ENCODE data around the gene TRPV3.
"Not testable (repeated sequence)": the region's sequence is repeated elsewhere in the genome, so short reads cannot be mapped to it uniquely, and the experiment has no call there.

The TRPV3 gene

DNA sequence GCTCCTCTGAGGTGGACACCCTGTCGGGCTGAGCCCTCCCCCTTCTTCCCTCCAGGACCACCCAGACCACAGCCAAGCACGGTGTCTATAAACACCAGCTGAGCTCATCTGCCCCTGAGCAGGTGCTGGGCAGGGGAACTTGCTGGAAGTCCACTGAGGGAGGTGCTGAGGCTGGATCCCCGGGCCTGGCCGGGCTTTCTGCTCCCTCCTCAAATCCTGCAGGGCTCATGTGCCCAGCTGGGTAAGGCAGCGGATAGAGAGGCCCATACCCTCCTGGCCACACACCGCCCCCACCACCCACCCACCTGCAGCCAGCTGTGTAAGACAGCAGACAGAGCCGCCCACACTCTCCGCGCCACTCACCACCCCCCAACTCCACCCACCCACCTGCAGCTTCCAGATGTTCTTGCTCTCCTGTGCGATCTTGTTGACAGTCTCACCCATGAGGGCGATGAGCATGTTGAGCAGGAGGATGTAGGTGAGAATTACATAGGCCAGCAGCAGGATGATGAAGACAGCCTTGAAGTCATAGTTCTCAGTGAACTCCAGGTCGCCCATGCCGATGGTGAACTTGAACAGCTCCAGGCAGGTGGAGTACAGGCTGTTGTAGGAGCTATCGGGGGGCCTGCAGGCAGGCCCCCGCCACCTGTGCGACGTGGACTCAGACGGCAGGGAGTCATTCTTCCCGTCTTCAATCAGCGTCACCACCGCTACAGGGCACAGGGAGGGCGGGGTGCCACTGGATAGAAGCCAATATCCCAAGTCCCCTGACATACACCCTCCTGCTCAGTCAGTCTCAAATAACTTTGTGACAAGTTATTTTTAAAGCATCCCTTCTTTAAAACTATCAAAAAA lies 15.9 kb upstream of the TRPV3 start:
- no peak for DNase-seq

DNA sequence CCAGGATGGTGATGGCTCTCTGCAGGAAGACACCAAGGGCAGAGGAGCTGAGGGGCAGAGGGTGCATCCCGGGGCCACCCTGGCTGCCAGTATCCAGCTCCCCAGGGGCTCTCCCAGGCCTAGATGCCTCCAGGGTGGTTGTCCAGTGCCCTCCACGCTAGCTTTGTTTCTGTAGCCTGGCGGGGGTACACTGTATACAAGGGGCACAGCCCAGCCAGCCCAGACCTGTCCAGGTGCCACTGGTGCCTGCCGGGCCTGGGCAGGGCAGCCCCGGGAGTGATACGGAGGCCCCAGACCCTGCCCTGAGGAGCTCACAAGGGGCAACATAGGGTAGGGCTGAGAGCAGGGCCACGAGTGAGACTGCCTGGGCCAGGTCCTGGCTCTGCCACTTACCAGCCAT lies 14.6 kb upstream of the TRPV3 start:
- DNase-seq: no peak

DNA sequence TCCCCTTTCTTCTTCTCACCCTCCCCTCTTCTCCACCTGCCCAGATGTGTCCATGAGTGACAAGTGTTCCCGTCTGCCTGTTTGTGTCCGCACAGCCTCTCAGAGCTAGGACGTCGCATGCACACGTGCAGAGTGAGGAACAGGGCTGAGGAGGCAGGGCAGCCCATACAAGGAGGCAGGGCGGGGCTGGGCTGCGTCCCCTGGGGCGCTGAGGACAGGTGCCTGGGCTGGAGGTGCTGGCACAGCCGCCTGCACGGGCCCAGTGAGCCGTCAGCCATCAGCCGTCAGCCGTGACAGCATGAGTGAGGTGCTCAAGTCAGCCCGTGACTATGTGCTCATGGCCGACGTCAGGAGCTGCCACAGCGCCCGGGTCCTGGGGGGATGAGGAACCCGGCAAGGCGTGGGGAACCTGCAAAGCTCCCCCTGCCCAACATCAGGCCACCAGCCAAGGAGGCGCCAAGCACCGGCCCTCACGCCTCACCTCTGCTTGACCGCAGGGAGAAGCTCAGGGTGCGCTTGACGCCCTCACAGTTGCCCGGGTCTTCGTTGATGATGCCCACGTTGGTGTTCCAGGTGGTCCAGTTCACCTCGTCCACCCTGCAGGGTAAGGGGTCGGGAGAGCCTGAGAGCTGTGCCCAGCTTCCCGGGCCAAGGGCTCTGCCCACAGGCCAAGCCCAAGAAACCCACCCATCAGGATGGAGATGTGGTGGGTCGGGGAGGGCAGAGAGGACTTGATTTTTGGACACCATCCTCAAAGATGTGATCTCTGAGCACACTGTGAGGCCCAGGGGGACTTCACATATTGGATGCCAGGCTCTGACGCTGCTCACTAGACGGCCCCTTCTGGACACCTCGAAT lies 13.7 kb upstream of the TRPV3 start:
- DNase-seq: no peak

DNA sequence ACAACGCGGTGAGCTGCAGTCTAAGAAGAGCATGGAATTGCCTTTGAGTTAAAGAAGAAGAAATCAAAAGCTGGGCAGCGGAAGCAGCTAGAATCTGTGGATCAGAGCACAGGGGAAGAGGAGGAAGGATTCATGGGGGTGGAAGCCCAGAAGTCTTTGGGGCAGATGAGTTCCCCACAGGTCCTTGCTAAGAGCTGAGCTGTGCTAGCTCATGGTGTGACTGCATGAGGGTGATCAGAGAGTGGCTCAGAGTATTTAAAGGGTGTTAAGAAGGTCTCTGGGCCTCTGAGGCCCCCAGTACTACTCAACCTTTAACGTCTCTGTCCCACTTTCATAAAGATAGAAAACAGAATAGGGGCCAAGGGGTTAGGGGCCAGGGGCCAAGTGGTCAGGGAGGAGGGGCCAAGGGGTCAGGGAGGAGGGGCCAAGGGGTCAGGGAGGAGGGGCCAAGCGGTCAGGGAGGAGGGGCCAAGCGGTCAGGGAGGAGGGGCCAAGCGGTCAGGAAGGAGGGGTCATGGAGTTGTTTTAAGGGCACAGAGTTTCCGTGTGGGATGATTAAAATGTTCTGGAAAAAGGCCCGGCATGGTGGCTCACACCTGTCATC lies 12.0 kb upstream of the TRPV3 start:
- no peak for DNase-seq

DNA sequence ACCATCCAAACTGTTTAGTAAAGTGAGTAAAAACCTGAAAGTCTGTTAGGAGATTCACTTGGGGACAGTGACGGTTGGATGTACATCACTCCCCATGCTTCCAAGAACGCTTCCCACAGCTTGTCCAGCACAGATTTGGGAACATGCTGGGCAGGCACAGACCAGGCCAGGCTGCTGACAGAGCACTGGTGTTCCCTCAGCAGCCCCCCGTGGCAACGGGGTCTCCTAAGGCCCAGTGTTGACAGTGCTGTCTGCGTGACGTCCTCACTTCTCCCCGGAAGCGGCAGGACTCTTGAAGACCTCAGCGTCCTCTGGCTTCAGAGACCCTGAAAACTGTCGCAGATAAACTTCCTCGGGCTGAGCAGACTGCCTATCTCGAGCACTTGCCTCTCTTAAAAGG lies 8.9 kb upstream of the TRPV3 start:
- no peak for DNase-seq

DNA sequence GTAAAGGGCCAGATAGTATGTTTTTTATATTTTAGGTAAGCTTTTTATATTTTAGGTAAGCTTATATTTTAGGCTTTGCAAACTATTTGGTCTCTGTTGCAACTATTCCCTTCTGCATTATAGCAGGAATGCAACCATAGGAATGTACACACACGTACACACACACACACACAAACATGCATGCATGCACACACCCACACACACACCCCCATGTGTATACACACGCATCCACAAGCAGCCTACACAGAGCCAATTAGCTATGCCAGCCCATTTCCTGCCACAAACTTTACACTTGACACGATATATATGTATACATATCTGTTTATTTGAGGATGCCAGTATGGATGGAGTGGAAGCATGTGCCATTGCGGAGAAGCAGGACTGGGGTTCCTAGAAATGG lies 7.5 kb upstream of the TRPV3 start:
- no peak for DNase-seq

DNA sequence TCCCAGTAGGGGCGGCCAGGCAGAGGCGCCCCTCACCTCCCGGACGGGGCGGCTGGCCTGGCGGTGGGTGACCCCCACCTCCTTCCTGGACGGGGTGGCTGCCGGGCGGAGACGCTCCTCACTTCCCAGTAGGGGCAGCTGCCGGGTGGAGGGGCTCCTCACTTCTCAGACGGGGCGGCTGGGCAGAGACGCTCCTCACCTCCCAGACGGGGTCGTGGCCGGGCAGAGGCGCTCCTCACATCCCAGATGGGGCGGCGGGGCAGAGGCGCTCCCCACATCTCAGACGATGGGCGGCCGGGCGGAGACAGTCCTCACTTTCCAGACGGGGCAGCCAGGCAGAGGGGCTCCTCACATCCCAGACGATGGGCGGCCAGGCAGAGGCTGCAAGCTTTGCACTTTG lies 6.6 kb upstream of the TRPV3 start:
- not testable (repeated sequence) for DNase-seq

DNA sequence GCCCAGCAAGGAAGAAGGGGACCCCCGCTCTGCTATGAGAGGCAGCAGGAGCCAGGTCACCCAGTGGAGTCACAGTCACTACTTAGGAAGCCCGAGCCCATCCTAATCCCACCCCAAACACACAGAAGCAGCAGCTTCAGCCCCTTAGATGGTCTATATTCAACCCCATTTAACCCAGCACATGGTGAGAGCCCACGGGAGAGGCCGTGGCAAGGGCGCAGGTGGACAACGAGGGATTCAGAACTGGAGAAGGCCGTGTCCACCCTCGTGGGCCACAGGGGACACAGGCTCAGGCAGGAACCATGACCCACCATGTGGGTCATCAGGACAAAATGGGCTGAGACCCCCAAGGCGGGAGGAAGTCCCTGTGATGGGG lies 1.6 kb upstream of the TRPV3 start:
- no peak for DNase-seq

DNA sequence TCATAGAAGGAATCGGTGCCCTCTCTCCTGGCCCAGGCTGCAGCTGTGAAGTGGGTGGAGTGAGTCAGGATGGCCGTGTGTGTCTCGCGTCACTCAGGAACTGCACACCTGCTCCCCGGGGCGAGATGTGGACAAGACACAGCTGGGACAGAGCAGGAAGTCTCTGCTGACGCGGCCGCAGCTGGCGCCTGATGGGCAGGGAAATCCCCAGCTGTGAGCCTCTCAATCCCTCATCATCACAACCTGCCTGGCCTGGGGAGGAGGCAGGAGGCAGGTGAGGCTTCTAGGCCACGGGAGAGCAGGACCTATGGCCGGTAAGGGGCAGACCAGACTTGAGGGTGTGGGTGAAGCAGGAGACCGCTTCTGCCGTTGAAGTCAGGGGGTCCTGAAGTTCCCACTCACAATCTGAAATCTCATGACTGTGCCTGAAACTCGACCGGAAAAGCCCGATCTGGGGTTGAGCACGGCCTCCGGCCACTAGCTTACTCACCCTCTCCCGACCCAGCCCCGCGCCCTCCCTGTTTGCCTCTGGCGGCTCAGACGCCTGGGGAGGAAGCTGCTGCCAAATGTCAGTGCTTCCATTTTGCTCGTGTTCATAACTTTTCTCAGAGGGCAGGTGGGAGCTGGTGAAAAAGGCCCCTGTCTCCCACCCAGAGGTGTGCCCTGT lies 1.1 kb upstream of the TRPV3 start:
- peak; percentile 76 for DNase-seq

DNA sequence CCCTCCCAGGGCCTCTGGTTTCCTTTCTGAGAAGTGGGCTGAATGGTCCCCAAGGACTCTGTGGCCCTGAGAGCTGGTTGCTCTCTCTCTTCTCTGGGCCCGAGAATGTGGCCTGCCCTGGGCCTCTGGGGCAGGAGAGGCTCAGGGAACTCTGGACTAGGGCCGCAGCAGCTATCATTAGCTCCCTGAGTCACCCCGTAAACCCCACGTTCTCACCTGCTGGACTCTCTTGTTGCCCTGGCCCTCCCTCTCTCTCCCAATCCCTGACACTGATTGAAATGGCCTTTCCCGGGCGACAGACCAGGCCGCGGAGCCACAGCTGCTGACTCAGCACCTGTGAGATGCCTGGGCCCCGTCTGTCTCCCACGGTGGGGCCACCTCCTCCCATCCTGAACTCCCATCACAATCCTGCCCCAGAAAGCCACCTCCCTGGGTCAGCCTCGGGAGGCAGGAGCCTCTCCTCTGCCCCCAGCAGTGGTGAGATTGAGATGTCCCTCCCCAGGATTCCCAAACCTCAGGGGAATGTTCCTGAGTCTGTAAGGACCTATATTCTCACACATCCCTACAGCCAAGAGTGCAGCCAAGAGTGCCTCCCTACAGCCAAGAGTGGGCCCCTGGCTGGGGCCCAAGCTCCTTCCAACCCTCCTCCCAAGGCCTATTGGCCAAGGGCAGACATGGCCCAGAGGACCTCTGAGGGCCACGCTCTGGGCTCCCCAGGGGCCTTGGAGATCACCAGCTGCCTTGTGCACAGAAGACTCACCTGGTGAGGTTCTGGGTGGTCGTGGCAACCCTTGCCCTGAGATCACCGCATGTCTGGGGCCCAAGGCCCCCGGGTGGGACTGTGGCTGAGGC lies 470 bp downstream of the TRPV3 start:
- no peak for DNase-seq

DNA sequence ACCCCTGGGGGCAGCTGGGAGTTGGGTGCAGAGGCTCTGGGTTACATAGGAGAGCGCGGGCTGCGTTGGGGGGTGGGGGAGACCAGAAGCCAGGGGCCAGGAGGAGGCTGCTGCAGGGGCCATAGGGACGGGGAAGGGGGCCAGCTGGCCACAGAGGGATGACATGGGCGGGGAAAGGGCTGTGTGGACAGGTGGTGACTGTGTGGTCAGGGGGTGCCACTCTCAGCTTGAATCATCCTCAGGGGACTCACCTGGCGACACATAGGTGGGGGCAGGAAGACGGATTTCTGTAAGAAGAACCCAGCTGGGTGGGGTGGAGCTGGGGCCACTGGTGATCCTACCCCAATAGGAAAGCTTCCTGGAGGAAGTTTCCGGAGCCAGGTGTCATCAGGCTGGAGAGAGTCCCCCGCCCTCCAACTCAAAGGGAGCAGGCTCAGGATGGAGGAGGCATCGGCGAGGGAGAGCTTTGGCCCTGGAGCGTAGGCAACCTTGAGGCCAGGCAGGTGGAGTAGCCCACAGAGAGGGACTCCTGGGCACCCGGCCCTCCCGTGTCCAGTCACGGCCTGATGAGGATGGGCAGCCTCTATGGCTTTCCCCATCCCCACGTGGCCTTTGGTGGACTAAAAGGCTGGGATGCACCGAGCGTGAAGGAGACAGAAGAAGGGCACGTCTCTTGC lies 1.2 kb downstream of the TRPV3 start:
- DNase-seq: no peak

DNA sequence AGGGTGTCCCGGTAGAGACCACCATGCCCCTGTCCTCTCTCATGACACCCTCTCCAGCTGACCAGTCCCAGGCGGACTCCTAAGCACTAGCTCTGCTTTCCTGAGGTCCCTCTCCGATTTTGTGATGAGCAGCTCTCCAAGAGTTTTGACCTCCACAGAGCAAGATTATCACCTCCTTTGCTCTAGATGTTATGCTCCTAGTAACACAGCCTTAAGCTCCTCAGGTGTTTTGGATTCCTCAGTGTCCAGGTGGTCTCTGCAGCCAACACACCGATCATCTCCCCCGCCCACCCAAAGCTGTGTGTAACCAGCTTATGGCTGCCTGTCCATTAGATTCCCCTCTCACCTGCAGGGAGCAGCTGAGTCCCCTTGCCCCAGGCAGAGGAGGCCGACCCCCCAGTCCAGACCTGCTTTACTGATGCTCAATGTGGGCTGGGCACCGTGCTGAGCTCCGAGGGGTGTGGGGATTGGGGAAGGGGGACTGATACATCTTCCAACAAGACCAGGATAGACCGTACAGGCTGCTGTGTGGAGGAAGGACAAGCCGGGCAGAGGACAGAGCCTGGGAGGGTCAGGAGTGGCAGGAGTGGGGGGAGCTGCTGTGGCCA lies 2.3 kb downstream of the TRPV3 start:
- DNase-seq: no peak

DNA sequence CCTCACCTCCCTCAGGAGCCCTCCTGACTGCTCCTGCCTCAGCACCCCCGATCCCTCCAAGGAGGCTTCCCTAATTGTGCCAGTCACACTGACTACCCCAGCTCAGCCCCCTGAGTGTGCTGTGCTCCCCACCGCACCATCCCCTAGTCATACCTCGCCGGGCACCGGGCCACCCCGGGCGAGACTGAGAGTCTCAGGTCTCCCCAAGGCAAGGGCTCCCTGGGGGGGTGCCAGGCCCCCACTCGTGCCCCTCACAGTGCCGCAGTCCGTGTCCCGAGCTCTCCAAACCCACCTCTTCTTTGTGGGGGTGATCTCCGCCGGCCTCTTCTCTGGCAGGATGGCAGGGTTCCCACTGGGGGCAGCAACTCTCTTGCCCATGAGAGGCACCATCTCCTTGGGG lies 3.2 kb downstream of the TRPV3 start:
- no peak for DNase-seq

DNA sequence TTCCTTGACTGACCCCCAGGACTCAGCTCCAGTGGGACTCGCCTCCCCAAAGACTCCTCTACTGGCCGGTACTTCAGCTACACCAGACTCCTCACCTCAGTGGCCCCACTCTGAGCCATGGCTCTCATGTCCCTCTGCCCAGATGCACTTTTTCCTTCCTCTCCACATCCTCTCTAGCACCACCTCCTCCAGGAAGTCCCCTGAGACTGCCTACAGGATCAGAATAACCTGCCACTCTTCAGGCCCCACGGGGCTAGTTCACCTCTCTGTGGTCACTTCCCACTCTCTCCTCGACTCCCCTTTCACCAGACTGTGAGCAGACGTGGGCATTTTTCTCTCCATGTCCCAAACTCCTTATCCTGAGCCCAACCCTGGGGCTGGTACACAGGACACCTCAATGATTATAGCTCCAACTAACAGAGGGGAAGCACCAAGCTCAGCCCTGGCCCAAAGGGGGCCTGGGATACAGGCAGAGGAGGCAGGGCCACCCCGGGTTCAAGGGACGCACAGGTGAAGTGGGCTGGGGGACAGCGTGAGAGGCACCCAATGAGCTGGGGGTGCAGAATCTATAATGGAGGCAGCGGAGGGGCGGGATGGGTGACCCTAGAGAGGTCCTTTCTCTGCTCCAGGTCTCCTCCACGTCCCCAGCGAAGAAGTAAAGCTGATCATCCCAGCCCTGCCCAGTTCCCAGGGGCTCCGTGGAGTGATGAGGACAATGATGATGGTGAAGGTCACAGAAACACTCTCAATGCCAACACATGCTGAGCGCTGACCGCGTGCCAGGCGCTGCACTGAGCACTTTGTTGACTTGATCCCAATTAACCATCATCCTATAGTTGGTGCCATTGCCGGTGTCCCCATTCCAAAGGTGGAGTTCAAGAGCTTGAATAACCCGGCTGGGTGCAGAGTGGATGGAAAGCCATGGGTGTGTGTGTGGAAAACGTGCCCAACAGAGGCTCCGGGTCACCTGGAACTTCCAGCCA lies 3.9 kb downstream of the TRPV3 start:
- DNase-seq: no peak

DNA sequence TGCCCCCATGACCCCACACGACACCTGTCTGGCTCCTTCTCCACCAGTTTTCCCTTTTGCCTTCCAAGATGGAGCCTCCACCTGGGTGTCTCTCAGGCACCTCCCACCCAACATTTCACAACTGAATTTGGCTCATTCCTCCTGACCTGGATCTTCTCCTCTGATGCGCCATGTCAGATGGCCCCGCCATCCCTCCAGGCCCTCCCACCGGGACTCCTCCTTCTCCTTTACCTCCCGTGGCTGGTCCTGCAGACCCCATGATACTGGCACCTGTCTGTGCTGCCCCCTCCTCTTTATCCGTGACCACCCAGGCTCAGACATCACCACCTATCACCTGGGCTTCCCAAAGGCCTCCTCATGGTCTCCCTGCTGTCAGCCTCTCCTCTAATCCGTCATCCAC lies 4.7 kb downstream of the TRPV3 start:
- no peak for DNase-seq

DNA sequence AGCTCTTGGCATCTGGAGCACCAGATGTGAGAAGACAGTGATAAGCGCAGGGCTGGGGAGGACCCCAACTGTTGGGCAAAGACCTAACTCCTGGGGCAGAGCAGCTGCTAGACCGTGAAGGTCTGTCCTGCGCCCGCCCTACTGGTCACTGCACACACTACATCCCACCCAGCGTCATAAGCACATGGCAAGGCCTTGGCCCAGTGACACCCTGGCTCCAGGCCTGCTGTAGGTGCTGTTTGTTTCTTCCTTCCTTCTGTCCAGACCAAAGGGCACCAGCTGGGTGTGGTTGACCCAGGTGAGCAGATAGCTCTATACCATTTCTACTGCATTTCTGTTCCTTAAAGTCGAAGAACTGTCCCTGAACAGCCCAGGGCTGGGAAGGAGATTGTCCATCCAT lies 6.4 kb downstream of the TRPV3 start:
- DNase-seq: no peak

DNA sequence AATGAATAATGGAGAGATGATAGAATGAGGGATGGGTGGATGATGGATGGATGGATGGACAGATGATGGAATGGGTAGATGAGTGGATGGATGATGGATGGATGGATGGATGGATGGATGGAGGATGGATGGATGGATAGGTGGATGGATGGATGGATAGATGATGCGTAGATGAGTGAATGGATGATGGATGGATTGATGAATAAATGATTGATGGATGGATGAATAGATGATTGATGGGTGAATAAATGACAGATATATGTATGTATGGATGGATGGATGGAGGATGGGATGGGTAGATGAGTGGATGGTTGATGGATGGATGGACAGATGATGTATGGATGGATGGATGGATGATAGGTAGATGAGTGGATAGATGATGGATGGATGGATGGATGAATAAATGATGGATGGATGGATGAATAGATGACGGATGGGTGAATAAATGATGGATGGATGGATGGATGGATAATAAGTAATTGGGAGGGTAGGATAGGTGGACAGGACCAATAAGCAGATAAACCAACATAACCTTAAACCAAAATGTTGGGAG lies 7.9 kb downstream of the TRPV3 start:
- no peak for DNase-seq

DNA sequence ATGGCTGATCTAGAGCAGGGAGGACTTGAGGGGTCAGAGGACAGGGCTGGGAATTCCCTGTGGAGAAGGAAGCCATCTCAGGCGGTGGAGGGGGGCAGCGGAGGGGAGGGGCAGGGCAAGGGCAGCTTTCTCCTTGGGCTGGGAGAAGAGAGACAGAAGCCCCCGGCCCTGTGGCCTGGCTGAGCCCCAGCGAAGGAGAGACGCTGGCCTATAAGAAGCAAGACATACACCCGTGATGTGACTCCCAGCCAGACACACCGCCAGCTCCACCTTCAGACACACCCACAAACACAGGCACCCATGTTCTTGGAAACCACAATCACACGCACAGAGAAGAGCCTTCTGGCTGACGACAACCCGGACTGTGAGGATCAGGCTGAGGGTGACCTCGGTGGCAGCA lies 10.0 kb downstream of the TRPV3 start:
- no peak for DNase-seq

DNA sequence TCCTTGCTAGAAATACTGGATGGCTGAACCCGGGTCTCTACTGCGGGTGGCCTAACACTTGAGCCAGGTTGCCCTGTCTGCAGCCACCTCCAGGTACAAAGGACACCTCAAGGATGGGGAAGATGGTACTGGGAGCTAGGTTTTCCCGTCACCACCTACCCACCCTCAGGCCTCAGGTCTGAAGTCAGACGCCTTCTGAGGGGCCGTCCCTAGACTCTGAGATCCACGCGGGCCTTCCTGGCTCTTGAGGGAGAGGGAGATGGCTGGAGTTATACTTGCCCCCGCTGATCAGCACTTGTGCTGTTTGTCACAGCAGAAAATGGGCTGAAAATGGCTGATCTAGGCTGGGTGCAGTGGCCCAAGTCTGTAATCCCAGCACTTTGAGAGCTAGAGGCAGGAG lies 10.6 kb downstream of the TRPV3 start:
- no peak for DNase-seq

DNA sequence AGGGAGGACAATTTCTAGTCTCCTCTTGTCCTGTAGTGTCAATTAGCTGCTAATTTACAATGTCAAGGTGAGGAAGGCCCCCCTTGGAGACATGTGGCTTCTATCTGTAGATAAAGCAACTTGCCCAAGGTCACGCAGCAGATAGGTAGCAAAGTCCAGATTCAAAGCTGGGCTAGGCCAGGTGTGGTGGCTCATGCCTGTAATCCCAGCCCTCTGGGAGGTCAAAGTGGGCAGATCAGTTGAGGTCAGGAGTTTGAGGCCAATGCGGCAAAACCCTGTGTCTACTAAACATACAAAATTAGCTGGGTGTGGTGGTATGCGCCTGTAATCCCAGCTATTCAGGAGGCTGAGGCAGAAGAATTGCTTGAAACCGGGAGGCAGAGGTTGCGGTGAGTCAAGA lies 11.1 kb downstream of the TRPV3 start:
- DNase-seq: no peak
